ENCODE results near the gene CCDC78.

CCDC78 gene

DNA sequence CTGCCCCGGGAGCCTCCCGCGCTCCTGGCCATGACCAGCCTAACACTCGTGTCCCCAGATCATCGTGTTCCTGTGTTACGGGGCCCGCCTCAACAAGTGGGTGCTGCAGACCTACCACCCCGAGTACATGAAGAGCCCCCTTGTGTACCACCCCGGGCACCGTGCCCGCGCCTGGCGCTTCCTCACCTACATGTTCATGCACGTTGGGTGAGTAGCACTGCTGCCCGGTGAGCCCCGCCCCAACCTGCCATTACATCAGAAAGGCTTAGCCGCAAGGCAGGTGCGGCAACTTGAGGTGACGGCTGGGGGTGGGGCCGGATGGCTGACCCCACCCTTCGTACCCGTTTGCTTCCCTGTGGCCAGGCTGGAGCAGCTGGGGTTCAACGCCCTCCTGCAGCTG, 49.3 kb downstream of the CCDC78 start:
- no peak for DNase-seq

DNA sequence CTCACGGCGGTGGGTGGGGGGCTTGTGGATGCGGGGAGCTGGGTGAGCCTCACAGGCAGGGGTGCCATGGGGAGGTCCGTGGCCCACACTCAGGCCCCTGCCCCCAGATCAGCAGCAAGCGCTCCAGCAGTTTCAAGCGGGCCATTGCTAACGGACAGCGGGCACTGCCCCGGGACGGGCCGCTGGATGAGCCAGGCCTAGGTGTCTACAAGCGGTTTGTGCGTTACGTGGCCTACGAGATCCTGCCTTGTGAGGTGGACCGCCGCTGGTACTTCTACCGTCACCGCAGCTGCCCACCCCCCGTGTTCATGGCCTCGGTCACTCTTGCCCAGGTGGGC, 49.7 kb downstream of the CCDC78 start:
- DNase-seq: no peak

GRCh38 chr16:675884-676564, 50.2 kb downstream of the CCDC78 start:
- DNase-seq: no peak

- DNase-seq: no peak
These were observed 51.0 kb downstream of the CCDC78 start, which contains the start of gene RHBDL1 for GRCh38 chr16:674968-675883. Gene RHBDL1 (plus strand): TSS chr16:675671. CDS start chr16:675791, 120 bp downstream.

DNA sequence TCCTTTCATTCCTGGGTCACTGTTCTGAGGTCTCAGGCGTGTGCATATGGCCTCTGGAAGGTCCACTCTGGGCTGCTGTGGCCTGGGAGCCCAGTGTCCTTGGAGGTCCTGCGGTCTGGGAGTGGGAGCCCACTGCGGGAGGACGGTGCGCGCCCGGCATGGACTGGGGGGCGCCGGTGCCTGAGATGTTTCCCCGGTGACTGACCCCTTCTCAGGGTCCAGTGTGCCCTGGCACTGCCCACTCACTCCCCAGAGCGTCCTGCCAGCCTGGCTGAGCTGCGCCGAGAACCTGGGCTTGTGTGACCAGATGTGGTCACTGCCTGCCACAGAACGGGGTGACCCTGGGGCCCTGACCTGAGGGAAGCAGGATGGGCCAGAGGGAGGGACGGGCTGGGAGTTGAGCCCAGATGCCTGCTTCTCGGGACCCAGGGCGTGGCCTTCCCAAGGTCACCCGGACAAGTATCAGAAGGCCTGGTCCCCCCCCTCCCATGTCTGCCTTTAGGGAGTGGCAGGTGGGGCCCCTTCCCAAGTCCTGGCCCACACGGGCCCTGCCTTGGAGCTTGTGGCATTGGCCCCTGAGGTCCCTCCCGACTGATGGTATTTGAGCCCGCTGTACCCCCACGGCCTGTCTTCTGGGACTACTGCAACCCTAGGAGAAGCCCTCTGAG, 51.9 kb downstream of the CCDC78 start:
- DNase-seq: no peak

DNA sequence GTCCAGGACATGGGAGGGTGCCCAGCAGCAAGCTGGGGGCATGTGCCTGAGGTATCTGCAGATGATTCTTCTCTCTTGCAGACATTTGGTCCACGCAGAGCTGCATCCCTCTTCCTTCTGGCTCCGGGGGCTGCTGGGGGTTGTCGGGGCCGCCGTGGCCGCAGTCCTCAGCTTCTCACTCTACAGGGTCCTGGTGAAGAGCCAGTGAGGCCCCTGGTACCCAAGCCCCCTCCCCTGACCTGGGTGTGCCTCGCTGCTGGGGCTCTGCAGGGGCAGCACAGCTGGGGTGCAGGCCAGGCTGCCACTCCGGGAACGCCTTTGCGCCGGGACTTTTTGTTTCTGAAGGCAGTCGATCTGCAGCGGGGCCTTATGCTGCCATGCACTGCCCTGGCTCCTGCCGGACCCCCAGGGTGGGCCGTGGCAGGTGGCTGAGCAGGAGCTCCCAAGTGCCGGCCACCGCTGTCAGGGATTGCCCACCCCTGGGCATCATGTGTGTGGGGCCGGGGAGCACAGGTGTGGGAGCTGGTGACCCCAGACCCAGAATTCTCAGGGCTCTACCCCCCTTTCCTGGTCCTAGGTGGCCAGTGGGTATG, 52.7 kb downstream of the CCDC78 start:
- no peak for DNase-seq

DNA sequence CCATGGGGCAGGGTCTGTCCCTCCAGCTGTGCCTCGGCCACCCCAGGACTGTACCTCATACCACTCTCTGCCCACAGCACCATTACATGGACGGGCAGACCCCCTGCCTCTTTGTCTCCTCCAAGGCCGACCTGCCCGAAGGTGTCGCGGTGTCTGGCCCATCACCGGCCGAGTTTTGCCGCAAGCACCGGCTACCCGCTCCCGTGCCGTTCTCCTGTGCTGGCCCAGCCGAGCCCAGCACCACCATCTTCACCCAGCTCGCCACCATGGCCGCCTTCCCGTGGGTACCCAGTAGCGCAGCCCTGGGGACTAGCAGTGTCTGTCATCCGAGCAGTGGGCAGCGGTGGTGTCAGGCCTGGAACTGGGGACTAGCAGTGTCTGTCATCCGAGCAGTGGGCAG, 53.4 kb downstream of the CCDC78 start:
- DNase-seq: no peak

Measured in RPMI8226 (cell line).